OCI-LY3 (cell line): ENCODE results near the gene SLIT1.

Source experiments
- H2AFZ ChIP-seq: fragments of 200-600, 300-600 bp; shearing (Covaris generic); 2 replicates; pipeline ENCODE4 v1.6.0; 2014; ENCODE audit warnings: antibody characterized with exemption, low read depth, low read length
- H3K27ac ChIP-seq: fragments of 200-600, 300-600 bp; sonication (generic); 2 replicates; pipeline ENCODE4 v1.5.1; 2014; ENCODE audit warnings: mild to moderate bottlenecking, low read length, moderate library complexity, mixed read lengths
- H3K27me3 ChIP-seq: fragments of 200-600, 300-600 bp; sonication (generic); 2 replicates; pipeline ENCODE4 v1.6.1; 2014; ENCODE audit warnings: low read depth, low read length, mixed read lengths
- H3K36me3 ChIP-seq: fragments of 200-600, 300-600 bp; sonication (generic); replicated peaks from 2 replicates; pipeline ENCODE3; 2014; ENCODE audit warnings: low read depth, low read length, mixed read lengths
- H3K4me1 ChIP-seq: fragments of 300-600, 200-600 bp; sonication (generic); 2 replicates; pipeline ENCODE4 v1.6.1; 2014; ENCODE audit warnings: low read length, mixed read lengths
- H3K4me2 ChIP-seq: fragments of 200-600, 300-600 bp; sonication (generic); 2 replicates; pipeline ENCODE4 v1.6.1; 2014; ENCODE audit warnings: low read length, mixed read lengths
- H3K4me3 ChIP-seq: fragments of 300-600, 200-600 bp; sonication (generic); 2 replicates; pipeline ENCODE4 v1.5.1; 2014; ENCODE audit warnings: antibody characterized with exemption, mild to moderate bottlenecking, low read length, moderate library complexity
- H3K79me2 ChIP-seq: fragments of 300-600, 200-600 bp; shearing (Covaris generic); 2 replicates; pipeline ENCODE4 v1.6.1; 2014; ENCODE audit warnings: mild to moderate bottlenecking, low read length, mixed read lengths
- H3K9ac ChIP-seq: fragments of 300-600, 200-600 bp; shearing (Covaris generic); 2 replicates; pipeline ENCODE4 v1.6.0; 2014; ENCODE audit warnings: mild to moderate bottlenecking, low read length, moderate library complexity
- H3K9me3 ChIP-seq: fragments of 200-600, 300-600 bp; shearing (Covaris generic); 2 replicates; pipeline ENCODE4 v1.6.1; 2014; ENCODE audit warnings: low read length, mixed read lengths; ENCODE audit not compliant: insufficient read depth
- H4K20me1 ChIP-seq: fragments of 200-600, 300-600 bp; sonication (generic); 2 replicates; pipeline ENCODE4 v1.6.1; 2016; ENCODE audit warnings: low read length, mixed read lengths; ENCODE audit not compliant: insufficient read depth
- CTCF ChIP-seq: fragments of 200-600, 300-600 bp; sonication (generic); IDR thresholded peaks from 2 replicates; pipeline ENCODE4 v1.5.1; 2014; ENCODE audit warnings: antibody characterized with exemption, low read length, low read depth
- EZH2phosphoT487 ChIP-seq: fragments of 200-600 bp; shearing (Covaris generic); IDR thresholded peaks from 2 replicates; pipeline ENCODE4 v1.6.1; 2018; ENCODE audit warnings: antibody characterized with exemption, mixed run types, low read depth

Gene SLIT1

GRCh38 chr10:96992721-96993120 is 193.0 kb downstream of the SLIT1 start:
- H3K9ac ChIP-seq, result no peak overlapping the region

GRCh38 chr10:96991313-96991841 is 194.4 kb downstream of the SLIT1 start:
- Histone ChIP-seq H3K9me3 (no peaks in the 10 kb centered on the region), H3K79me2 (no peaks in the 10 kb centered on the region), H3K4me2 (no peak overlapping the region), H4K20me1 (no peaks in the 10 kb centered on the region), H3K36me3 (no peaks in the 10 kb centered on the region), H3K9ac (no peak overlapping the region), H3K27me3 (no peaks in the 10 kb centered on the region), H3K27ac (no peak overlapping the region), H3K4me1 (peaks cover 9% of the 10 kb centered on the region), H2AFZ (no peak overlapping the region), H3K4me3 (no peak overlapping the region)
- TF ChIP-seq EZH2phosphoT487 (no peak), CTCF (no peak)

More at GRCh38 chr10:96992721-96993120, 193.0 kb downstream of the SLIT1 start:
- Histone ChIP-seq H3K9me3 (no peaks in the 10 kb centered on the region), H2AFZ (no peak overlapping the region), H3K4me3 (no peak overlapping the region), H3K27me3 (no peaks in the 10 kb centered on the region), H3K4me1 (peaks cover 15% of the 10 kb centered on the region), H4K20me1 (no peaks in the 10 kb centered on the region), H3K27ac (no peak overlapping the region), H3K36me3 (no peaks in the 10 kb centered on the region), H3K79me2 (no peaks in the 10 kb centered on the region), H3K4me2 (no peak overlapping the region)
- TF ChIP-seq EZH2phosphoT487, result no peak
- TF ChIP-seq CTCF, result no peak

DNA sequence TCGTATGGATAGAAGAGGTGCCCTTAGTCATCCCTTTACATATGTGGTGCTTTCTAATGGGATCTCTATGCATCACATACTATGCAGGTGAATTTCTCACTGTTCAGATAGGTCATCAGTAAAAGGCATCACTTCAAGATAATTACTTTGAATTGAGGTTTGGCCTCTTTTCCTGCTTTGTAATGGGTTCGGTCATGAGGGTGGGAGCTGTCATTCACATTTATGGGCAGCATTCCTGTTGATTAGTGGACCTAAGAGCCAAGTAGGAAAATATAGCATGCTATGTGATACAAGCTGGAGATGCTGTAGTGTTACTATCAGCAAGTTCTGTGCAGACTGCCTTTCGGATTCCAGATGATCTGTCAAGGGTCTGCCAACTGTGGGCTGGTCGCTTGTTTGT is 197.3 kb downstream of the SLIT1 start:
- H3K4me2 ChIP-seq, result no peak overlapping the region
- no peaks in the 10 kb centered on the region for H3K36me3 ChIP-seq
- H3K4me3 ChIP-seq, result no peak overlapping the region

DNA sequence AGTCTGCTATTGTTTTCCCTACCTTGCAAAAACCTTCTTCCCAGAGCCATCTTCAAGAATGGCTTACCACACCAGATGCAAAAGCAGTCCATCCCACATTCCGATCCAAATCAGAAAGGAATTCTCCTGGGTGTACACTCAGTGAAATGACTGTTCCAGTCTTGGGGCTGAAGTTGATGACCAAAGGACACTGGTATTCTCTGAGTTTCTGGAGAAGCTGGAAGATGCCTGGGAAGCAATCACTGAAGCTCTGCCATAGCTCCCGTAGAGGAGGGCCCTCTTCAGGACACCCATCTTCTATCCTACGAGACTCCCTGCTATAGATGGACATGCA is 197.9 kb downstream of the SLIT1 start:
- Histone ChIP-seq H3K9ac (no peak overlapping the region), H3K27ac (no peak overlapping the region)

More for the DNA sequence above, 197.3 kb downstream of the SLIT1 start:
- Histone ChIP-seq H3K27me3 (no peaks in the 10 kb centered on the region), H3K27ac (no peak overlapping the region), H4K20me1 (no peaks in the 10 kb centered on the region), H3K9ac (no peak overlapping the region), H3K9me3 (no peaks in the 10 kb centered on the region), H2AFZ (no peak overlapping the region), H3K4me1 (peaks cover 9% of the 10 kb centered on the region), H3K79me2 (no peaks in the 10 kb centered on the region)
- TF ChIP-seq EZH2phosphoT487 (no peak), CTCF (no peak)

More for the DNA sequence above, 197.9 kb downstream of the SLIT1 start:
- Histone ChIP-seq H3K36me3 (no peaks in the 10 kb centered on the region), H3K4me1 (peaks cover 6% of the 10 kb centered on the region), H4K20me1 (no peaks in the 10 kb centered on the region), H3K4me3 (no peak overlapping the region), H3K9me3 (no peaks in the 10 kb centered on the region), H3K4me2 (no peak overlapping the region), H3K79me2 (no peaks in the 10 kb centered on the region), H2AFZ (no peak overlapping the region), H3K27me3 (no peaks in the 10 kb centered on the region)
- TF ChIP-seq EZH2phosphoT487, result no peak
- no peak for TF ChIP-seq CTCF
